Stimulated activated naive CD8-positive, alpha-beta T cell treated with anti-CD3 and anti-CD28 coated beads, Interleukin-15, amount 100 ng/mL, for 72 hours (primary cell): ENCODE results near the gene MAPKAP1.

Source experiments
- ATAC-seq: fragments of 150-1000 bp; cut with Tn5 transposase; 2 replicates; pipeline ENCODE4 v1.10.0; 2021; ENCODE audit warnings: mild to moderate bottlenecking, moderate library complexity
- DNase-seq, 2 donors: peaks; one replicate each; pipeline ENCODE4 v3.0.0; 2021 to 2022
- H3K27ac Mint-ChIP-seq, 2 donors: one replicate each; pipeline ENCODE4 v1.8.0; 2022; ENCODE audit warnings: mild to moderate bottlenecking in 2 of 2, mixed read lengths in 2 of 2, moderate library complexity in 2 of 2
- H3K27me3 Mint-ChIP-seq: one replicate; pipeline ENCODE4 v1.8.0; 2022; ENCODE audit warnings: mixed read lengths
- H3K4me1 Mint-ChIP-seq: one replicate; pipeline ENCODE4 v1.8.0; 2022; ENCODE audit warnings: mild to moderate bottlenecking, mixed read lengths
- H3K4me3 Mint-ChIP-seq, 2 donors: one replicate each; pipeline ENCODE4 v1.8.0; 2022; ENCODE audit warnings: mild to moderate bottlenecking in 2 of 2, mixed read lengths in 2 of 2, moderate library complexity in 1 of 2
- H3K9me3 Mint-ChIP-seq, 2 donors: one replicate each; pipeline ENCODE4 v1.8.0; 2022; ENCODE audit warnings: mixed read lengths in 2 of 2

Gene MAPKAP1

GRCh38 chr9:125621170-125621569 lies 85.8 kb downstream of the MAPKAP1 start:
- DNase-seq (no peak), ATAC-seq (no peak)
- Mint-ChIP-seq H3K4me1 (peaks cover 10% of the 10 kb centered on the region), H3K4me3 (no peak overlapping the region), H3K27me3 (no peaks in the 10 kb centered on the region), H3K9me3 (no peaks in the 10 kb centered on the region), H3K27ac (no peak overlapping the region)

GRCh38 chr9:125620216-125620615 lies 86.8 kb downstream of the MAPKAP1 start:
- H3K9me3 Mint-ChIP-seq: no peaks in the 10 kb centered on the region
- H3K27ac Mint-ChIP-seq: no peak overlapping the region
- H3K4me3 Mint-ChIP-seq: no peak overlapping the region
- no peak for DNase-seq
- H3K27me3 Mint-ChIP-seq: no peaks in the 10 kb centered on the region
- H3K4me1 Mint-ChIP-seq: peaks cover 15% of the 10 kb centered on the region
- ATAC-seq: no peak

- Mint-ChIP-seq H3K4me1 (peaks cover 23% of the 10 kb centered on the region), H3K9me3 (no peaks in the 10 kb centered on the region), H3K4me3 (no peak overlapping the region), H3K27ac (no peak overlapping the region), H3K27me3 (no peaks in the 10 kb centered on the region)
- DNase-seq (no peak), ATAC-seq (no peak)
Observed at GRCh38 chr9:125617087-125617486, 89.9 kb downstream of the MAPKAP1 start.

GRCh38 chr9:125613141-125613540 lies 93.9 kb downstream of the MAPKAP1 start:
- H3K27ac Mint-ChIP-seq: no peak overlapping the region

GRCh38 chr9:125612616-125613015 lies 94.4 kb downstream of the MAPKAP1 start:
- Mint-ChIP-seq H3K27ac (no peak overlapping the region), H3K9me3 (no peaks in the 10 kb centered on the region), H3K4me3 (no peak overlapping the region), H3K4me1 (peaks cover 54% of the 10 kb centered on the region), H3K27me3 (no peaks in the 10 kb centered on the region)
- DNase-seq: no peak
- ATAC-seq: no peak

More at GRCh38 chr9:125613141-125613540, 93.9 kb downstream of the MAPKAP1 start:
- Mint-ChIP-seq H3K4me3 (no peak overlapping the region), H3K9me3 (no peaks in the 10 kb centered on the region), H3K27me3 (no peaks in the 10 kb centered on the region), H3K4me1 (peaks cover 52% of the 10 kb centered on the region)
- DNase-seq (no peak), ATAC-seq (no peak)

GRCh38 chr9:125611121-125611765 lies 95.8 kb downstream of the MAPKAP1 start:
- ATAC-seq (no peak), DNase-seq (no peak)
- H3K4me1 Mint-ChIP-seq: peaks cover 51% of the 10 kb centered on the region
- H3K4me3 Mint-ChIP-seq: no peak overlapping the region
- H3K27ac Mint-ChIP-seq: no peak overlapping the region
- H3K27me3 Mint-ChIP-seq: no peaks in the 10 kb centered on the region
- H3K9me3 Mint-ChIP-seq: no peaks in the 10 kb centered on the region

GRCh38 chr9:125609744-125610143 lies 97.3 kb downstream of the MAPKAP1 start:
- Mint-ChIP-seq H3K27me3 (no peaks in the 10 kb centered on the region), H3K27ac (peak overlapping the region; percentile 75 to 79), H3K9me3 (no peaks in the 10 kb centered on the region), H3K4me3 (peak overlapping the region; percentile 5 to 50), H3K4me1 (peaks cover 45% of the 10 kb centered on the region)
- DNase-seq: no peak
- peak; percentile 72 for ATAC-seq

- ATAC-seq: no peak
- no peak for DNase-seq
- Mint-ChIP-seq H3K9me3 (no peaks in the 10 kb centered on the region), H3K4me1 (peaks cover 44% of the 10 kb centered on the region), H3K27ac (peak overlapping the region in 1 of 2 donors; percentile 44), H3K27me3 (no peaks in the 10 kb centered on the region), H3K4me3 (peak overlapping the region in 1 of 2 donors; percentile 55)
Observed at GRCh38 chr9:125608489-125609224, 98.4 kb downstream of the MAPKAP1 start.

- DNase-seq: no peak
- Mint-ChIP-seq H3K4me1 (peaks cover 25% of the 10 kb centered on the region), H3K4me3 (no peak overlapping the region), H3K27me3 (no peaks in the 10 kb centered on the region), H3K9me3 (no peaks in the 10 kb centered on the region), H3K27ac (no peak overlapping the region)
- ATAC-seq: no peak
Observed at GRCh38 chr9:125604196-125604595, 102.8 kb downstream of the MAPKAP1 start.

GRCh38 chr9:125603478-125604021 lies 103.5 kb downstream of the MAPKAP1 start:
- H3K27me3 Mint-ChIP-seq: no peaks in the 10 kb centered on the region
- H3K4me1 Mint-ChIP-seq: peaks cover 18% of the 10 kb centered on the region
- no peak overlapping the region for H3K4me3 Mint-ChIP-seq
- ATAC-seq (no peak), DNase-seq (no peak)
- no peaks in the 10 kb centered on the region for H3K9me3 Mint-ChIP-seq
- no peak overlapping the region for H3K27ac Mint-ChIP-seq

- H3K4me1 Mint-ChIP-seq: peaks cover 13% of the 10 kb centered on the region
- ATAC-seq (no peak), DNase-seq (no peak)
- no peaks in the 10 kb centered on the region for H3K27me3 Mint-ChIP-seq
- no peaks in the 10 kb centered on the region for H3K9me3 Mint-ChIP-seq
- H3K27ac Mint-ChIP-seq: no peak overlapping the region
- no peak overlapping the region for H3K4me3 Mint-ChIP-seq
Observed at GRCh38 chr9:125601961-125602360, 105.0 kb downstream of the MAPKAP1 start.

- Mint-ChIP-seq H3K27ac (no peak overlapping the region), H3K27me3 (no peaks in the 10 kb centered on the region), H3K4me1 (peaks cover 24% of the 10 kb centered on the region), H3K9me3 (no peaks in the 10 kb centered on the region), H3K4me3 (no peak overlapping the region)
- ATAC-seq: no peak
- DNase-seq: no peak
Observed at GRCh38 chr9:125600194-125600593, 106.8 kb downstream of the MAPKAP1 start.

GRCh38 chr9:125594223-125594610 lies 112.8 kb downstream of the MAPKAP1 start:
- no peak for DNase-seq
- Mint-ChIP-seq H3K27ac (peak overlapping the region in 1 of 2 donors; percentile 2), H3K27me3 (no peaks in the 10 kb centered on the region), H3K4me3 (no peak overlapping the region), H3K4me1 (peaks cover 26% of the 10 kb centered on the region), H3K9me3 (no peaks in the 10 kb centered on the region)
- no peak for ATAC-seq

GRCh38 chr9:125593581-125594222 lies 113.3 kb downstream of the MAPKAP1 start:
- H3K27me3 Mint-ChIP-seq: no peaks in the 10 kb centered on the region
- no peaks in the 10 kb centered on the region for H3K9me3 Mint-ChIP-seq
- peaks cover 29% of the 10 kb centered on the region for H3K4me1 Mint-ChIP-seq
- DNase-seq: no peak
- no peak overlapping the region for H3K4me3 Mint-ChIP-seq
- no peak overlapping the region for H3K27ac Mint-ChIP-seq
- no peak for ATAC-seq

- no peaks in the 10 kb centered on the region for H3K27me3 Mint-ChIP-seq
- H3K4me3 Mint-ChIP-seq: no peak overlapping the region
- peaks cover 39% of the 10 kb centered on the region for H3K4me1 Mint-ChIP-seq
- no peak overlapping the region for H3K27ac Mint-ChIP-seq
- no peak for ATAC-seq
- no peak for DNase-seq
- H3K9me3 Mint-ChIP-seq: no peaks in the 10 kb centered on the region
Observed at GRCh38 chr9:125591888-125592287, 115.1 kb downstream of the MAPKAP1 start.

GRCh38 chr9:125591245-125591644 lies 115.8 kb downstream of the MAPKAP1 start:
- H3K4me3 Mint-ChIP-seq: no peak overlapping the region
- no peaks in the 10 kb centered on the region for H3K27me3 Mint-ChIP-seq
- no peak for ATAC-seq
- H3K27ac Mint-ChIP-seq: no peak overlapping the region
- no peaks in the 10 kb centered on the region for H3K9me3 Mint-ChIP-seq
- DNase-seq: no peak
- H3K4me1 Mint-ChIP-seq: peaks cover 41% of the 10 kb centered on the region
